PC-9 (cell line): ENCODE data around the gene UBE2G1.

ENCODE experiments used
- CTCF ChIP-seq: fragments of 200-600 bp; sonication (generic); conservative IDR thresholded peaks from 2 replicates; pipeline ENCODE4 v1.6.1; 2017; ENCODE audit warnings: mixed run types, antibody characterized with exemption, mild to moderate bottlenecking, moderate library complexity
- EZH2 ChIP-seq: fragments of 200-600 bp; sonication (generic); IDR thresholded peaks from 2 replicates; pipeline ENCODE4 v1.8.0; 2017; ENCODE audit warnings: antibody characterized with exemption, low read depth

GRCh38 chr17:4233668-4234258 lies 132.7 kb downstream of the UBE2G1 start:
- TF ChIP-seq CTCF (no peak), EZH2 (no peak)
